Endothelial cell (in vitro differentiated cells): Measurements from ENCODE around the gene XIRP2. TPM values are rescaled to one million over a fixed set of nuclear protein-coding genes. Genes with fewer than 3 reads are reported as not detected.

Experiments used
- DNase-seq: peaks from one replicate; pipeline ENCODE4 v3.0.0; 2021; ENCODE audit warnings: low spot score
- H3K27ac Mint-ChIP-seq: one replicate; pipeline ENCODE4 v1.8.0; 2021; ENCODE audit warnings: mixed read lengths, inconsistent platforms; ENCODE audit not compliant: unreplicated experiment
- H3K27me3 Mint-ChIP-seq: one replicate; pipeline ENCODE4 v1.8.0; 2021; ENCODE audit warnings: mild to moderate bottlenecking, moderate library complexity, mixed read lengths, inconsistent platforms; ENCODE audit not compliant: unreplicated experiment
- H3K36me3 Mint-ChIP-seq: one replicate; pipeline ENCODE4 v1.8.0; 2021; ENCODE audit warnings: mild to moderate bottlenecking, low read depth, mixed read lengths, inconsistent platforms; ENCODE audit not compliant: unreplicated experiment
- H3K4me1 Mint-ChIP-seq: one replicate; pipeline ENCODE4 v1.8.0; 2021; ENCODE audit warnings: mild to moderate bottlenecking, mixed read lengths, inconsistent platforms; ENCODE audit not compliant: unreplicated experiment
- H3K4me3 Mint-ChIP-seq: one replicate; pipeline ENCODE4 v1.8.0; 2021; ENCODE audit warnings: mild to moderate bottlenecking, mixed read lengths, inconsistent platforms; ENCODE audit not compliant: unreplicated experiment
- H3K9me3 Mint-ChIP-seq: one replicate; pipeline ENCODE4 v1.8.0; 2021; ENCODE audit warnings: mixed read lengths, inconsistent platforms; ENCODE audit not compliant: unreplicated experiment
- CTCF ChIP-seq: fragments of 200-600 bp; sonication (generic); IDR thresholded peaks from one replicate; pipeline ENCODE4 v1.5.0; 2021; ENCODE audit warnings: antibody characterized with exemption; ENCODE audit not compliant: unreplicated experiment
- total RNA-seq: library from RNA; stranded (reverse); fragmentation: NEBNext Ultra II Directional; extraction: Animal tissue kit (Norgen Biotek cat#: 25700); gene quantifications from one replicate; pipeline ENCODE4 v1.2.1, GENCODE V29; 2021; ENCODE audit not compliant: unreplicated experiment

XIRP2 gene
- total RNA-seq, 1 donor from 2014 or later = 5.5 TPM

- Mint-ChIP-seq H3K36me3 (no peaks in the 10 kb centered on the region), H3K27me3 (no peaks in the 10 kb centered on the region), H3K27ac (no peak overlapping the region), H3K4me1 (peaks cover 4% of the 10 kb centered on the region), H3K4me3 (no peak overlapping the region), H3K9me3 (no peaks in the 10 kb centered on the region)
- DNase-seq = peak; percentile 9
- TF ChIP-seq CTCF = no peak
Observed at GRCh38 chr2:166900700-166901099, 12.4 kb downstream of the XIRP2 start.

DNA sequence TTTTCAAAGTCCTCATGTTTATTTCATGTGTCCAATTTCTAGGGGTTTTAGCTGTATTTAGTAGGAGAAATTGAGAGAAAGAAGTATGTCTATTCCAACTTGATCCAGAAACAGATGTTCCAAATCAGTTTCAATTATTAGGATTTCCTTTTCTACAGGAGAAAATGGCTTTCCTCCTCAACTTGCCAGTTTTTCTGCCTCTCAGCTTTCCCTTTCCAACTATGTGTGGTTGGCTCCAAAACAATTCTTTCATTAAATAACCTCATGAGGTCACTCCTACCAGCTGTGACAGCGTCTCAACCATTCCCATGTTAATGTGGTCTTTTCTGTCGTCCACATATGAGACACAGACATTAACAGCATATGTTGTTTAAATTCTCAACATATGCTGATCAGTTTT, 13.1 kb downstream of the XIRP2 start:
- no peak for TF ChIP-seq CTCF
- no peaks in the 10 kb centered on the region for H3K36me3 Mint-ChIP-seq
- no peak for DNase-seq
- H3K27me3 Mint-ChIP-seq = no peaks in the 10 kb centered on the region
- no peaks in the 10 kb centered on the region for H3K9me3 Mint-ChIP-seq
- peaks cover 4% of the 10 kb centered on the region for H3K4me1 Mint-ChIP-seq
- no peak overlapping the region for H3K27ac Mint-ChIP-seq
- H3K4me3 Mint-ChIP-seq = no peak overlapping the region

DNA sequence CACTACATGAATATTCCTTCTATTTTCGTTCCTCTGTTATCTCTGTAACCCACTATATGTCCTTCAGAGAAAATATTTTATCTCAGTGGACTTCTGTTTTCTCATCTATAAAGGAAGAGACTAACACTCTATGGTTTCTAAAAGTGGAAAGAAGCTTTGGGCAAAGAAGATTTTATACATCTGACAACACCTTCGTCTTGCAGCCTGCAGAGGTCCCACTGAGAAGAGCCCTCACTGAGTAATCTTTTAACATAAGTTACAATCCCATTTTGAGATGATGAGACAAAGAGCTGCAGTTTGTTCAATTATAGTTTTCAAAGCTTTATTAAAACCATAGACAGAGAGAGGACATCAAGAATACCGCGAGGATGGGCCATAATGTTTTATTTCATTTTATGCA, 28.7 kb downstream of the XIRP2 start:
- Mint-ChIP-seq H3K27me3 (peaks cover 1% of the 10 kb centered on the region), H3K36me3 (no peaks in the 10 kb centered on the region), H3K27ac (no peak overlapping the region), H3K9me3 (no peaks in the 10 kb centered on the region), H3K4me1 (no peaks in the 10 kb centered on the region), H3K4me3 (no peak overlapping the region)
- no peak for TF ChIP-seq CTCF
- no peak for DNase-seq

DNA sequence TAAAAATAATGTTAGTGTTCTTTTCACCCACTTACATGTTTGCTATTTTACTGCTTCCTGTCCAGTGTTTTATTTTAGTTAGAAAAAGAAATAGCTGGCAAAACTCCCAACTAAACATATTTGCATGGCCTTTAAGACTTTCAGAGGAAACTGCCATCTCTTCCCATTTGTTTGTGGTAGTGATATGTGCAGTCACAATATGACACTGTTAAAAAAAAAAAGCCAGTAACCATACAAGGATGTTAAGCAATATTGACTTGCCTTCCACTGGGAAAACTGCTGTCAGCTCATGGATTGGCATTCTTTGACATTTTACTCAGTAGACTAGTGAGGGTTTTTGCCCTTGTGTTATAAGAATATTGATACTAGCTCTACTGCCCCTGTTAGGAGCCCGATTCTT, 29.1 kb downstream of the XIRP2 start:
- Mint-ChIP-seq H3K4me3 (no peak overlapping the region), H3K27me3 (peaks cover 1% of the 10 kb centered on the region)

More for the DNA sequence above, 29.1 kb downstream of the XIRP2 start:
- Mint-ChIP-seq H3K9me3 (no peaks in the 10 kb centered on the region), H3K36me3 (no peaks in the 10 kb centered on the region), H3K4me1 (no peaks in the 10 kb centered on the region), H3K27ac (no peak overlapping the region)
- TF ChIP-seq CTCF = no peak
- no peak for DNase-seq
